ENCODE results near the gene OPHN1.

DNA sequence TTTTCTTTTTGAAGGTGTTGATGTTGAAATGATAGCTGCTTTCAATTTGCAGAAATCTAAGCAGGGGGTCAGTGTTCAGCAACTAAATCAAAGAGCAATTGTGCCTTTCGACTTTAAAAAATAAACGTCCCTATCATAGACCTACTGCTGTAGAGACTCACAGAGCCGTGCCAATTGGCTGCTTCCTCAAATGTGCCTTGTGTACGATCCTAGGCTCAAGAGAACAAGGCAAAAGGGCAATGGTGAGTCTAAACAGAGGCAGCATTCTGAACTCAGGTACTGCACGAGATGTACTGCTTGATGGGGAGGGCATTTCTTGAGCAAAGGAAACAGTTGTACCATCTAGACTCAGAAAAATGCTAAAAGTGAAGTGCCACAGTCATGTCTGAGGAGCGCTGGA is 29.8 kb downstream of the OPHN1 start:
- TF ChIP-seq, protein P1, sequence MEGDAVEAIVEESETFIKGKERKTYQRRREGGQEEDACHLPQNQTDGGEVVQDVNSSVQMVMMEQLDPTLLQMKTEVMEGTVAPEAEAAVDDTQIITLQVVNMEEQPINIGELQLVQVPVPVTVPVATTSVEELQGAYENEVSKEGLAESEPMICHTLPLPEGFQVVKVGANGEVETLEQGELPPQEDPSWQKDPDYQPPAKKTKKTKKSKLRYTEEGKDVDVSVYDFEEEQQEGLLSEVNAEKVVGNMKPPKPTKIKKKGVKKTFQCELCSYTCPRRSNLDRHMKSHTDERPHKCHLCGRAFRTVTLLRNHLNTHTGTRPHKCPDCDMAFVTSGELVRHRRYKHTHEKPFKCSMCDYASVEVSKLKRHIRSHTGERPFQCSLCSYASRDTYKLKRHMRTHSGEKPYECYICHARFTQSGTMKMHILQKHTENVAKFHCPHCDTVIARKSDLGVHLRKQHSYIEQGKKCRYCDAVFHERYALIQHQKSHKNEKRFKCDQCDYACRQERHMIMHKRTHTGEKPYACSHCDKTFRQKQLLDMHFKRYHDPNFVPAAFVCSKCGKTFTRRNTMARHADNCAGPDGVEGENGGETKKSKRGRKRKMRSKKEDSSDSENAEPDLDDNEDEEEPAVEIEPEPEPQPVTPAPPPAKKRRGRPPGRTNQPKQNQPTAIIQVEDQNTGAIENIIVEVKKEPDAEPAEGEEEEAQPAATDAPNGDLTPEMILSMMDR (IDR thresholded peaks at IDR 0.05), result no peak
- no peak for TF ChIP-seq POLR2AphosphoS5 (IDR thresholded peaks at IDR 0.05)

Data from upper lobe of left lung (tissue), 4 donors.